Measurements from ENCODE around the gene GAK.

Gene GAK

GRCh38 chr4:963276-964225 lies 31.4 kb upstream of the GAK start:
- H3K4me3 ChIP-seq (ENCODE audit: control insufficient read depth, low read depth, low read length) = no peak overlapping the region
- DNase-seq (ENCODE audit: low read depth) = no peak
- TF ChIP-seq CTCF (IDR thresholded peaks at IDR 0.05; ENCODE audit: control insufficient read depth, insufficient read depth, low read depth, low read length, missing control alignments) = no peak

GRCh38 chr4:962231-963208 lies 30.4 kb upstream of the GAK start:
- DNase-seq (ENCODE audit: low read depth) = no peak
- TF ChIP-seq CTCF (IDR thresholded peaks at IDR 0.05; ENCODE audit: control insufficient read depth, insufficient read depth, low read depth, low read length, missing control alignments) = no peak
- H3K4me3 ChIP-seq (ENCODE audit: control insufficient read depth, low read depth, low read length) = no peak overlapping the region

GRCh38 chr4:961351-962230 lies 29.5 kb upstream of the GAK start:
- no peak overlapping the region for H3K4me3 ChIP-seq (ENCODE audit: control insufficient read depth, low read depth, low read length)
- TF ChIP-seq CTCF (IDR thresholded peaks at IDR 0.05; ENCODE audit: control insufficient read depth, insufficient read depth, low read depth, low read length, missing control alignments) = no peak
- DNase-seq (ENCODE audit: low read depth) = no peak

GRCh38 chr4:960636-961350 lies 28.7 kb upstream of the GAK start:
- TF ChIP-seq CTCF (IDR thresholded peaks at IDR 0.05; ENCODE audit: control insufficient read depth, insufficient read depth, low read depth, low read length, missing control alignments) = no peak
- no peak for DNase-seq (ENCODE audit: low read depth)
- H3K4me3 ChIP-seq (ENCODE audit: control insufficient read depth, low read depth, low read length) = no peak overlapping the region

- no peak for DNase-seq (ENCODE audit: low read depth)
Observed at GRCh38 chr4:960140-960635, 28.1 kb upstream of the GAK start.

More at GRCh38 chr4:960140-960635, 28.1 kb upstream of the GAK start:
- TF ChIP-seq CTCF (IDR thresholded peaks at IDR 0.05; ENCODE audit: control insufficient read depth, insufficient read depth, low read depth, low read length, missing control alignments) = no peak
- no peak overlapping the region for H3K4me3 ChIP-seq (ENCODE audit: control insufficient read depth, low read depth, low read length)

All from AG09309 (cell line).